Panc1 (cell line): ENCODE results near the gene MYLK. TPM values are rescaled to one million over a fixed set of nuclear protein-coding genes. Genes with fewer than 3 reads are reported as not detected.

ENCODE experiments used
- ATAC-seq: fragments of 200-7000 bp; cut with Tn5 transposase; 2 replicates; pipeline ENCODE4 v1.9.1; 2020; ENCODE audit warnings: mild to moderate bottlenecking, moderate library complexity
- BruUV-seq: library from RNA; stranded (reverse); fragments of 400-500 nt; replicated peaks from 2 replicates; lab custom pipeline; 2021; lab: Mats Ljungman, UMichigan
- CTCF ChIA-PET: fragments of 300-600 bp; sonication (Branson Sonifier 250); formaldehyde crosslinking; loops from one replicate; lab custom pipeline; 2022; ENCODE audit warnings: antibody characterized with exemption; lab: Charles Lee
- POLR2A ChIA-PET: fragments of 300-600 bp; sonication (Branson Sonifier 250); formaldehyde crosslinking; loops from one replicate; lab custom pipeline; 2022; ENCODE audit warnings: antibody characterized with exemption; lab: Charles Lee
- DNase-seq: peaks from one replicate; pipeline ENCODE4 v3.0.0-alpha.2; 2010; ENCODE audit warnings: low read depth, low spot score
- H3K27ac ChIP-seq: 2 replicates; pipeline ENCODE4 v1.5.1; 2011; ENCODE audit warnings: mild to moderate bottlenecking, low read length, inconsistent platforms
- H3K27me3 ChIP-seq: fragments of 200-500 bp; sonication (Bioruptor generic); 2 replicates; pipeline ENCODE4 v1.6.0; 2014; ENCODE audit warnings: low read length, inconsistent platforms; ENCODE audit not compliant: control insufficient read depth, insufficient read depth
- H3K36me3 ChIP-seq: fragments of 200-500 bp; sonication (Bioruptor generic); 2 replicates; pipeline ENCODE4 v1.5.1; 2014; ENCODE audit warnings: inconsistent platforms, mild to moderate bottlenecking, low read length, moderate library complexity; ENCODE audit not compliant: control insufficient read depth, insufficient read depth
- H3K4me1 ChIP-seq: 2 replicates; pipeline ENCODE4 v1.5.1; 2011; ENCODE audit warnings: inconsistent platforms, mild to moderate bottlenecking, low read length, moderate library complexity; ENCODE audit not compliant: control insufficient read depth, insufficient read depth
- H3K4me3 ChIP-seq, 2 experiments: 2 replicates each; pipeline ENCODE4 v1.5.1; 2011 to 2012; ENCODE audit warnings: low read depth in 2 of 2, low read length in 2 of 2, mild to moderate bottlenecking in 2 of 2, inconsistent platforms in 1 of 2, moderate library complexity in 1 of 2
- H3K9me3 ChIP-seq: fragments of 200-500 bp; sonication (Bioruptor generic); 2 replicates; pipeline ENCODE4 v1.5.1; 2014; ENCODE audit warnings: low read depth, mild to moderate bottlenecking, inconsistent platforms, low read length, moderate library complexity; ENCODE audit not compliant: control insufficient read depth, insufficient read depth
- CTCF ChIP-seq: fragments of 450-650 bp; IDR thresholded peaks from 2 replicates; pipeline ENCODE4 v1.5.1; 2017; ENCODE audit warnings: mild to moderate bottlenecking
- POLR2AphosphoS5 ChIP-seq: IDR thresholded peaks from 2 replicates; pipeline ENCODE4 v1.6.1; 2012; ENCODE audit warnings: mild to moderate bottlenecking, low read depth, low read length, moderate library complexity
- REST ChIP-seq, 2 experiments: IDR thresholded peaks; 2 replicates each; pipeline ENCODE4 v1.6.1; 2011 to 2012; ENCODE audit warnings: low read depth in 2 of 2, control low read depth in 1 of 2, low read length in 1 of 2, mild to moderate bottlenecking in 1 of 2, moderate library complexity in 1 of 2; ENCODE audit not compliant: insufficient read depth in 1 of 2
- SIN3A ChIP-seq: IDR thresholded peaks from 2 replicates; pipeline ENCODE4 v1.6.1; 2012; ENCODE audit warnings: low read depth, mild to moderate bottlenecking, low read length, moderate library complexity, borderline replicate concordance; ENCODE audit not compliant: insufficient read depth
- TCF7L2 ChIP-seq: IDR thresholded peaks from 2 replicates; pipeline ENCODE4 v1.6.1; 2011; ENCODE audit warnings: mild to moderate bottlenecking, low read depth, low read length, inconsistent platforms
- in situ Hi-C: cut with HindIII; loops from 2 replicates; pipeline ENCODE4 v1.10.0; 2016; ENCODE audit warnings: low sequenced_read_pairs, low pct_unique_long_range_greater_than_20kb
- intact Hi-C: fragments of 100-400 bp; cut with micrococcal nuclease; formaldehyde crosslinking; loops from one replicate; pipeline ENCODE4 v1.10.0; 2022; ENCODE audit not compliant: unreplicated experiment
- total RNA-seq: library from RNA; stranded (reverse); gene quantifications from one replicate; pipeline ENCODE4 v1.2.1, GENCODE V29; 2021; ENCODE audit not compliant: unreplicated experiment

The MYLK gene
- total RNA-seq, 1 experiment from 2014 or later: 29.7 TPM

GRCh38 chr3:123853686-123854372 is 30.3 kb downstream of the MYLK start:
- ChIA-PET POLR2A (no interaction called here), CTCF (no interaction called here)
- BruUV-seq: no TSS peak
- H3K36me3 ChIP-seq: no peaks in the 10 kb centered on the region
- H3K4me1 ChIP-seq: no peaks in the 10 kb centered on the region
- no peak for TF ChIP-seq CTCF
- no peak for TF ChIP-seq REST (IDR thresholded peaks at IDR 0.05; ENCODE audit: insufficient read depth in 1 of 2, low read depth in 2 of 2, low read length in 1 of 2)
- no peak for TF ChIP-seq TCF7L2
- TF ChIP-seq POLR2AphosphoS5: no peak
- TF ChIP-seq SIN3A: no peak
- in situ Hi-C loops (no loop called here), intact Hi-C loops (no loop called here)
- no peak overlapping the region for H3K27ac ChIP-seq
- no peaks in the 10 kb centered on the region for H3K27me3 ChIP-seq
- H3K4me3 ChIP-seq: no peak overlapping the region
- ATAC-seq: no peak
- no peak for DNase-seq
- peaks cover under 1% of the 10 kb centered on the region; the same call in 1 of the 2 replicates for H3K9me3 ChIP-seq

GRCh38 chr3:123847209-123847608 is 36.9 kb downstream of the MYLK start:
- in situ Hi-C loops: no loop called here
- no peak overlapping the region for H3K4me3 ChIP-seq
- DNase-seq: no peak
- H3K4me1 ChIP-seq: no peaks in the 10 kb centered on the region
- no peak for ATAC-seq
- no peak overlapping the region for H3K27ac ChIP-seq
- TF ChIP-seq TCF7L2: no peak
- TF ChIP-seq CTCF: no peak
- TF ChIP-seq REST (IDR thresholded peaks at IDR 0.05; ENCODE audit: insufficient read depth in 1 of 2, low read depth in 2 of 2, low read length in 1 of 2): no peak
- TF ChIP-seq SIN3A: no peak
- no peak for TF ChIP-seq POLR2AphosphoS5
- peaks cover 25% of the 10 kb centered on the region for H3K9me3 ChIP-seq
- no peaks in the 10 kb centered on the region for H3K27me3 ChIP-seq
- CTCF ChIA-PET: no interaction called here
- no TSS peak for BruUV-seq
- intact Hi-C loops: no loop called here
- no peaks in the 10 kb centered on the region for H3K36me3 ChIP-seq
- POLR2A ChIA-PET: no interaction called here
